H1 (cell line): ENCODE measurements around the gene GTPBP10. TPM values are rescaled to one million over a fixed set of nuclear protein-coding genes. Genes with fewer than 3 reads are reported as not detected.
A peak's percentile ranks its signal among the peaks of the same experiment; 100 is the strongest.

Source experiments
- CTCF ChIA-PET: fragments of 300-600 bp; sonication (Branson Sonifier 250); formaldehyde crosslinking; loops from one replicate; lab custom pipeline; 2021; ENCODE audit not compliant: partially characterized antibody; lab: Charles Lee
- POLR2A ChIA-PET: fragments of 300-600 bp; sonication (Branson Sonifier 250); formaldehyde crosslinking; loops from one replicate; lab custom pipeline; 2021; ENCODE audit warnings: inconsistent platforms; ENCODE audit not compliant: partially characterized antibody; lab: Charles Lee
- DNase-seq, 2 experiments: peaks; one replicate each; pipeline versions ENCODE4 v3.0.0 to v3.0.0-alpha.2; 2010 to 2022; ENCODE audit warnings: low spot score in 2 of 2, low read depth in 1 of 2, mixed read lengths in 1 of 2
- FAIRE-seq: peaks from 2 replicates; lab custom pipeline; 2011; peaks lifted over from hg19 to GRCh38; lab: Jason Lieb, UNC
- H2AFZ ChIP-seq: 2 replicates; pipeline ENCODE4 v1.8.1; 2012; ENCODE audit warnings: low read length, inconsistent platforms
- H2AK5ac ChIP-seq: 2 replicates; pipeline ENCODE4 v1.6.1; 2013; ENCODE audit warnings: low read depth, low read length
- H2BK120ac ChIP-seq: replicated peaks from 2 replicates; pipeline ENCODE3; 2013; ENCODE audit warnings: low read depth, low read length, inconsistent platforms
- H2BK12ac ChIP-seq: 2 replicates; pipeline ENCODE4 v1.6.1; 2013; ENCODE audit warnings: low read depth, low read length
- H2BK15ac ChIP-seq: 2 replicates; pipeline ENCODE4 v1.6.1; 2013; ENCODE audit warnings: low read length
- H2BK20ac ChIP-seq: 2 replicates; pipeline ENCODE4 v1.6.1; 2013; ENCODE audit warnings: low read length
- H2BK5ac ChIP-seq: 2 replicates; pipeline ENCODE4 v1.6.1; 2013; ENCODE audit warnings: low read depth, low read length
- H3K14ac ChIP-seq: 2 replicates; pipeline ENCODE4 v1.6.1; 2013; ENCODE audit warnings: inconsistent platforms; ENCODE audit not compliant: insufficient read length
- H3K18ac ChIP-seq: 2 replicates; pipeline ENCODE4 v1.6.1; 2013; ENCODE audit warnings: low read length; ENCODE audit errors: extremely low read depth
- H3K23ac ChIP-seq: 2 replicates; pipeline ENCODE4 v1.6.1; 2013; ENCODE audit warnings: inconsistent platforms; ENCODE audit not compliant: insufficient read length
- H3K23me2 ChIP-seq: 2 replicates; pipeline ENCODE4 v1.6.1; 2013; ENCODE audit warnings: low read depth, low read length
- H3K27ac ChIP-seq: 2 replicates; pipeline ENCODE4 v1.6.1; 2011; ENCODE audit warnings: low read depth, low read length, inconsistent platforms
- H3K27me3 ChIP-seq, 4 experiments: replicated peaks in 1 of 4; 1 replicate in 1 of 4; 2 replicates in 3 of 4; pipeline versions ENCODE4 v1.6.1 to v1.8.1; 2011 to 2013; ENCODE audit warnings: low read length in 3 of 4, mild to moderate bottlenecking in 3 of 4, inconsistent platforms in 2 of 4, mixed read lengths in 2 of 4, moderate library complexity in 1 of 4; ENCODE audit not compliant: control insufficient read depth in 3 of 4, insufficient read depth in 3 of 4; ENCODE audit errors: extremely low read depth in 1 of 4
- H3K36me3 ChIP-seq, 4 experiments: 2 replicates each; pipeline versions ENCODE4 v1.6.1 to v1.8.1; 2011 to 2013; ENCODE audit warnings: mild to moderate bottlenecking in 4 of 4, low read length in 3 of 4, moderate library complexity in 2 of 4, control low read depth in 1 of 4, inconsistent platforms in 1 of 4; ENCODE audit not compliant: insufficient read depth in 4 of 4, control insufficient read depth in 2 of 4
- H3K4ac ChIP-seq: replicated peaks from 2 replicates; pipeline ENCODE3; 2013; ENCODE audit warnings: low read length, low read depth, mixed read lengths, inconsistent platforms; ENCODE audit not compliant: insufficient read length
- H3K4me1 ChIP-seq, 4 experiments: replicated peaks in 1 of 4; 1 replicate in 1 of 4; 2 replicates in 3 of 4; pipeline versions ENCODE4 v1.6.1 to v1.8.1; 2011 to 2013; ENCODE audit warnings: low read length in 3 of 4, inconsistent platforms in 2 of 4, mixed read lengths in 1 of 4; ENCODE audit not compliant: insufficient read depth in 4 of 4, control insufficient read depth in 3 of 4
- H3K4me2 ChIP-seq, 2 experiments: 2 replicates each; pipeline versions ENCODE4 v1.6.1 to v1.8.1; 2011 to 2013; ENCODE audit warnings: low read depth in 2 of 2, low read length in 2 of 2, control low read depth in 1 of 2, inconsistent platforms in 1 of 2, mild to moderate bottlenecking in 1 of 2; ENCODE audit not compliant: insufficient read depth in 1 of 2
- H3K4me3 ChIP-seq, 4 experiments: fragments of 200-600, 300-600 bp in 1 of 4; sonication (generic), shearing (Covaris generic), sonication (Bioruptor Twin) in 1 of 4; 2 replicates each; pipeline versions ENCODE4 v1.5.1 to v1.8.1; 2011 to 2016; ENCODE audit warnings: low read length in 4 of 4, low read depth in 3 of 4, control low read depth in 2 of 4, inconsistent platforms in 2 of 4, mild to moderate bottlenecking in 2 of 4, mixed read lengths in 1 of 4, moderate library complexity in 1 of 4; ENCODE audit not compliant: insufficient read depth in 2 of 4; ENCODE audit errors: extremely low read depth in 1 of 4
- H3K56ac ChIP-seq: replicated peaks from 2 replicates; pipeline ENCODE3; 2013; ENCODE audit warnings: low read depth, mild to moderate bottlenecking, mixed read lengths, low read length, inconsistent platforms; ENCODE audit not compliant: insufficient read length
- H3K79me1 ChIP-seq: 2 replicates; pipeline ENCODE4 v1.6.1; 2013; ENCODE audit warnings: low read depth, low read length, control low read depth
- H3K79me2 ChIP-seq, 2 experiments: 2 replicates each; pipeline versions ENCODE4 v1.6.1 to v1.8.1; 2012 to 2013; ENCODE audit warnings: low read length in 2 of 2, mild to moderate bottlenecking in 2 of 2, inconsistent platforms in 1 of 2; ENCODE audit not compliant: insufficient read depth in 2 of 2, control insufficient read depth in 1 of 2
- H3K9ac ChIP-seq, 4 experiments: replicated peaks in 1 of 4; 1 replicate in 1 of 4; 2 replicates in 3 of 4; pipeline versions ENCODE4 v1.6.1 to v1.8.1; 2011 to 2013; ENCODE audit warnings: low read depth in 3 of 4, low read length in 3 of 4, control low read depth in 2 of 4, mild to moderate bottlenecking in 2 of 4, moderate library complexity in 2 of 4, inconsistent platforms in 1 of 4; ENCODE audit errors: extremely low read depth in 1 of 4
- H3K9me3 ChIP-seq, 2 experiments: 2 replicates each; pipeline versions ENCODE4 v1.6.1 to v1.8.1; 2012 to 2013; ENCODE audit warnings: mild to moderate bottlenecking in 2 of 2, moderate library complexity in 2 of 2, control low read depth in 1 of 2, inconsistent platforms in 1 of 2, low read depth in 1 of 2, low read length in 1 of 2, mixed read lengths in 1 of 2; ENCODE audit not compliant: insufficient read depth in 2 of 2
- H4K20me1 ChIP-seq, 2 experiments: replicated peaks in 1 of 2; 2 replicates each; pipeline versions ENCODE3 to v1.8.1; 2011 to 2013; ENCODE audit warnings: inconsistent platforms in 2 of 2, low read length in 2 of 2, mild to moderate bottlenecking in 1 of 2; ENCODE audit not compliant: insufficient read depth in 2 of 2, control insufficient read depth in 1 of 2
- H4K5ac ChIP-seq: 2 replicates; pipeline ENCODE4 v1.6.1; 2013; ENCODE audit warnings: low read length, low read depth, mixed read lengths, inconsistent platforms; ENCODE audit not compliant: insufficient read length
- H4K8ac ChIP-seq: 2 replicates; pipeline ENCODE4 v1.8.0; 2013; ENCODE audit warnings: mild to moderate bottlenecking, moderate library complexity, low read length, inconsistent platforms; ENCODE audit not compliant: insufficient read depth; ENCODE audit errors: extremely low read depth
- H4K91ac ChIP-seq: replicated peaks from 2 replicates; pipeline ENCODE3; 2013; ENCODE audit warnings: low read length, mixed read lengths, inconsistent platforms; ENCODE audit not compliant: insufficient read length
- ASH2L ChIP-seq: fragments of 200-600, 300-600 bp; sonication (generic); IDR thresholded peaks from one replicate; pipeline ENCODE4 v1.7.1; 2017; ENCODE audit warnings: low read length
- EGR1 ChIP-seq: IDR thresholded peaks from 2 replicates; pipeline ENCODE4 v1.6.1; 2011; ENCODE audit warnings: low read depth, low read length, borderline replicate concordance
- HDAC2 ChIP-seq, 2 experiments: fragments of 300-600 bp in 1 of 2; sonication (generic) in 1 of 2; IDR thresholded peaks; 2 replicates each; pipeline ENCODE4 v1.6.1; 2011 to 2012; ENCODE audit warnings: low read depth in 2 of 2, low read length in 2 of 2, mild to moderate bottlenecking in 2 of 2, moderate library complexity in 2 of 2, borderline replicate concordance in 1 of 2, inconsistent platforms in 1 of 2
- JUN ChIP-seq: IDR thresholded peaks from 2 replicates; pipeline ENCODE4 v1.6.1; 2011; ENCODE audit warnings: low read depth, mild to moderate bottlenecking, improper control_type of control experiment, low read length
- KDM5A ChIP-seq: fragments of 200-600 bp; IDR thresholded peaks from 2 replicates; pipeline ENCODE4 v1.7.1; 2012; ENCODE audit warnings: mild to moderate bottlenecking, low read length, inconsistent platforms, mixed read lengths
- PHF8 ChIP-seq: fragments of 200-600 bp; sonication (generic); conservative IDR thresholded peaks from 2 replicates; pipeline ENCODE4 v1.7.1; 2012; ENCODE audit warnings: low read depth, mild to moderate bottlenecking, inconsistent platforms, low read length, moderate library complexity
- POLR2AphosphoS5 ChIP-seq: IDR thresholded peaks from 2 replicates; pipeline ENCODE4 v1.6.1; 2011; ENCODE audit warnings: low read depth, low read length
- TAF1 ChIP-seq: IDR thresholded peaks from 2 replicates; pipeline ENCODE4 v1.6.1; 2011; ENCODE audit warnings: mild to moderate bottlenecking, low read depth, low read length
- WGBS, 2 experiments: shearing (Covaris generic) in 1 of 2; methylation state at CpG; one replicate each; pipeline versions ENCODE4 v1.1.6 to v1.1.7; 2013 to 2015; ENCODE audit warnings: low lambda C conversion rate in 2 of 2, mixed read lengths in 2 of 2, inconsistent platforms in 1 of 2, low coverage in 1 of 2, missing lambda C conversion rate in 1 of 2; ENCODE audit not compliant: insufficient replicate concordance in 2 of 2, insufficient coverage in 1 of 2, insufficient read length in 1 of 2; ENCODE audit errors: extremely low coverage in 1 of 2, missing lambda C conversion rate in 1 of 2; 5-methylcytosine and 5-hydroxymethylcytosine counted together
- polyA plus RNA-seq, 7 experiments: library from polyadenylated mRNA; depleted of rRNA in 3 of 7; stranded (reverse) in 5 of 7; unstranded in 2 of 7; fragments of >200 nt in 5 of 7; fragments of 200-250 nt in 2 of 7; gene quantifications; 1 replicate in 5 of 7; 2 replicates in 1 of 7; 4 replicates in 1 of 7; pipeline versions ENCODE4 v1.2.1 to v1.2.3, GENCODE V29; 2011 to 2013; ENCODE audit warnings: missing spikeins in 2 of 7, mixed read lengths in 2 of 7
- total RNA-seq: library from RNA; stranded (reverse); fragmentation: NEBNext Ultra II Directional; extraction: Animal tissue kit (Norgen Biotek cat#: 25700); gene quantifications from 2 replicates; pipeline ENCODE4 v1.2.1, GENCODE V29; 2021
- TF ChIP-seq, protein P1 (sequence below): IDR thresholded peaks from 2 replicates; pipeline ENCODE4 v1.6.1; 2011; ENCODE audit warnings: low read length, improper control_type of control experiment

The GTPBP10 gene
- total and polyA plus RNA-seq, 2 of the 8 experiments (the other 6 are each of a cell fraction or from before 2014, with no cell fraction given) = 4.4 to 21.2 TPM

DNA sequence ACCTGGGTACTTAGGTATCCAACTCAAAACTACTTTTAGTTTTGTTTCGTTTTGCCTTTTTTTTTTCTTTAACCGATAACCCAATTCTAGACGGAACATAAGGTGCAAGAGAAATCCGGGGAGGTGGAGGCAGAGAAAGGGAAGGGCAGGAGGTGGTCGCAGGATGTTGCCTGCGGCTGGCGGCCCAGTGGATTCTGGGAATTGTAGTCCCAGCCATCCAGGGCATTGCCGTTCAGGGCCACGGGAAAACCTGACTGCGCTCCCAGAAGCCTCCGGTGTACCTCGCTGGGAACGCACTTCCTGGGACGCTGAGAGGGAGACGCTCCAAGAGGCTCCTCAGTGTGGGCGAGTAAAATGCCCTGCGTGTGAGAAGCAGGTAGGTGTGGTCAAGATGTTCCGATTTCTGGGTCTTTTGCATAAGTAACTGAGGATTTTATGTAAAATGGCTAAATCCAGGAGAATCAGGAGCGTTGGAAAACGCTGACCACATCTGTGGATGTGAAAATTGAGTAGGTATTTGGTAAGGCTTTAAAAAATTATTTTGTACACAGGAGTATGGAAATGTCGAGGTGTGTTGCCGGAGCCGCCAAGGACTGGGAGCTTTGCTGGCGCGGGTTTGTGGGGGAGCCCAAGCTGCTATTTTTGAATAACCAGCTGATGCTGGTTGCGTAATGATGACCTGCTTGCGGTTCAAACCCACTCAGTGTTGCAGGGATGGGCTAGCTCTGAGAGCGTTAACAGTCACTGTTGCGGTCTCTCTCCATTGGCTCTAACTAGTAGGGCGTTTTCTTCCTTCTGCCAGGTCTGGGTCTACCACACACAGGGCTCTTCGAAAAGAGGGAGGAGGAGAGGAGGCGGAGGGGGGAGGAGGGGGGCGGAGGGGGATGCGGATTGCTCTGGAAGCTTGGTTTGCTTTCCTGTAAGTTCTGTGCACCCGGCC, 56.9 kb downstream of the GTPBP10 start, which contains the start of gene CLDN12:
Gene CLDN12 (plus strand): TSS at position 288 of the 940 bp plus-strand sequence. CDS start 9,216 bp downstream, outside the sequence.
- Histone ChIP-seq H2BK20ac (no peak within 1 kb of the TSS), H2AFZ (peak within 1 kb of the TSS; percentile 84), H2AK5ac (no peak within 1 kb of the TSS), H4K5ac (peak within 1 kb of the TSS; percentile 65), H3K79me2 (peaks cover 0 to 17% of the 10 kb centered on the region in 2 experiments; a peak in 2 of 4 replicates), H3K36me3 (peaks cover 1 to 20% (median 14%) of the 10 kb centered on the region in 4 experiments; a peak in 6 of 8 replicates), H3K27ac (peak within 1 kb of the TSS; percentile 19; the same call in 1 of the 2 replicates), H3K4me1 (no peaks in the 10 kb centered on the region), H2BK15ac (no peak within 1 kb of the TSS), H3K14ac (no peak within 1 kb of the TSS), H3K27me3 (no peaks in the 10 kb centered on the region; a peak in 1 of 7 replicates), H4K8ac (peak within 1 kb of the TSS; percentile 29; the same call in 1 of the 2 replicates), H2BK5ac (peak within 1 kb of the TSS; percentile 26), H3K18ac (0 out of 2 replicates have a peak within 1 kb of the TSS, but pooled peaks have one; percentile 63), H4K20me1 (no peaks in the 10 kb centered on the region), H3K4ac (no peak within 1 kb of the TSS), H3K79me1 (no peaks in the 10 kb centered on the region), H3K4me3 (peak within 1 kb of the TSS; percentile 76 to 84 (median 80)), H3K9me3 (no peaks in the 10 kb centered on the region), H3K23me2 (peaks cover 4% of the 10 kb centered on the region; the same call in 1 of the 2 replicates), H3K56ac (peak within 1 kb of the TSS; percentile 65), H3K9ac (peak within 1 kb of the TSS in 3 of 4 experiments; percentile 42 to 68 (median 51); a peak in 6 of 7 replicates), H2BK120ac (no peak within 1 kb of the TSS), H3K23ac (no peak within 1 kb of the TSS), H2BK12ac (no peak within 1 kb of the TSS), H3K4me2 (peak within 1 kb of the TSS; percentile 66 to 72), H4K91ac (no peak within 1 kb of the TSS)
- WGBS, 2 experiments = 2% methylated on average over 30 of the region's 35 CpGs; no CpG with 5 or more reads in 1 of the 2 experiments
- peak; percentile 80 to 83 for DNase-seq
- CTCF ChIA-PET = interaction anchor here (1.0 to 1.7 kb wide), 4 partner anchors 17 to 82 kb away, joined by 3 to 5 read pairs (median 4); no protein-coding TSS in a partner anchor
- peak; percentile 79 for FAIRE-seq
- POLR2A ChIA-PET = interaction anchor here (0.6 to 1.7 kb wide), 7 partner anchors 9 to 192 kb away, joined by 3 to 6 read pairs (median 4); partner anchors contain the start of gene STEAP2
- peak; percentile 15 to 90; a peak in 2 of 4 replicates for TF ChIP-seq HDAC2 (IDR thresholded peaks at IDR 0.05; ENCODE audit: borderline replicate concordance in 1 of 2, low read depth in 2 of 2, low read length in 2 of 2)
- peak; percentile 85 for TF ChIP-seq TAF1
- TF ChIP-seq JUN = 0 out of 2 replicates have a peak, but pooled peaks have one; percentile 27
- TF ChIP-seq, protein P1, sequence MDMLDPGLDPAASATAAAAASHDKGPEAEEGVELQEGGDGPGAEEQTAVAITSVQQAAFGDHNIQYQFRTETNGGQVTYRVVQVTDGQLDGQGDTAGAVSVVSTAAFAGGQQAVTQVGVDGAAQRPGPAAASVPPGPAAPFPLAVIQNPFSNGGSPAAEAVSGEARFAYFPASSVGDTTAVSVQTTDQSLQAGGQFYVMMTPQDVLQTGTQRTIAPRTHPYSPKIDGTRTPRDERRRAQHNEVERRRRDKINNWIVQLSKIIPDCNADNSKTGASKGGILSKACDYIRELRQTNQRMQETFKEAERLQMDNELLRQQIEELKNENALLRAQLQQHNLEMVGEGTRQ = no peak
- TF ChIP-seq EGR1 = no peak
- TF ChIP-seq KDM5A = 0 out of 2 replicates have a peak, but pooled peaks have one; percentile 38
- TF ChIP-seq POLR2AphosphoS5 = peak; percentile 72
- peak; percentile 77 for TF ChIP-seq ASH2L
- TF ChIP-seq PHF8 = peak; percentile 69
